ENCODE results near the gene MIR17HG.

DNA sequence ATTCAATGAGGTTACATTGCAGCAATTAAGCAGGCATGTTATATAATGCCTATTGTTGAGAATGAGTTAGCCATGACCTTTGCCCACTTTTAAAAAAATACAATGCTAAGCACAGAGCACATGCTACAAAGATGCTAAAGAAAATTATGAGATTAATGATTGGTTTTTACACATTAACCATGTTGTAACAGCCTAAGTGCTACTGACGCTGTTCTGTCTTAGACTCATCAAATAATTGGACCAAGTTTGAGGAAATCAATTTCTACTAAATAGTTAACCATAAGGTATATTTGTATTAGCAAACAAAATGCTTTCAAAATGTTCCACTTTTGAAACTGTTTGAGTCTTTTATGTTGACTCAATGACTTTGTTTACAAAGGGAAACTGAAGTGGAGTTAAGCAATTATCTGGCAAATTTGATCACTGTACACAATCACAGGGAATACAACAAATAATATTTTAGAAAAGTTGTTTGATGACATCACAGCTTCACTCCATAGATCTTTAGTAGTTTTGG lies 14.3 kb downstream of the MIR17HG start:
- TF ChIP-seq, protein P1, sequence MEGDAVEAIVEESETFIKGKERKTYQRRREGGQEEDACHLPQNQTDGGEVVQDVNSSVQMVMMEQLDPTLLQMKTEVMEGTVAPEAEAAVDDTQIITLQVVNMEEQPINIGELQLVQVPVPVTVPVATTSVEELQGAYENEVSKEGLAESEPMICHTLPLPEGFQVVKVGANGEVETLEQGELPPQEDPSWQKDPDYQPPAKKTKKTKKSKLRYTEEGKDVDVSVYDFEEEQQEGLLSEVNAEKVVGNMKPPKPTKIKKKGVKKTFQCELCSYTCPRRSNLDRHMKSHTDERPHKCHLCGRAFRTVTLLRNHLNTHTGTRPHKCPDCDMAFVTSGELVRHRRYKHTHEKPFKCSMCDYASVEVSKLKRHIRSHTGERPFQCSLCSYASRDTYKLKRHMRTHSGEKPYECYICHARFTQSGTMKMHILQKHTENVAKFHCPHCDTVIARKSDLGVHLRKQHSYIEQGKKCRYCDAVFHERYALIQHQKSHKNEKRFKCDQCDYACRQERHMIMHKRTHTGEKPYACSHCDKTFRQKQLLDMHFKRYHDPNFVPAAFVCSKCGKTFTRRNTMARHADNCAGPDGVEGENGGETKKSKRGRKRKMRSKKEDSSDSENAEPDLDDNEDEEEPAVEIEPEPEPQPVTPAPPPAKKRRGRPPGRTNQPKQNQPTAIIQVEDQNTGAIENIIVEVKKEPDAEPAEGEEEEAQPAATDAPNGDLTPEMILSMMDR (IDR thresholded peaks at IDR 0.05 in 4 of 5, conservative IDR thresholded peaks at IDR 0.05 in 1 of 5) = no peak
- no peak for TF ChIP-seq POLR2A (IDR thresholded peaks at IDR 0.05)
